ENCODE measurements around the gene CRYBA1. TPM values are rescaled to one million over a fixed set of nuclear protein-coding genes. Genes with fewer than 3 reads are reported as not detected.

Gene CRYBA1
- total RNA-seq, 1 experiment from 2014 or later: not detected

DNA sequence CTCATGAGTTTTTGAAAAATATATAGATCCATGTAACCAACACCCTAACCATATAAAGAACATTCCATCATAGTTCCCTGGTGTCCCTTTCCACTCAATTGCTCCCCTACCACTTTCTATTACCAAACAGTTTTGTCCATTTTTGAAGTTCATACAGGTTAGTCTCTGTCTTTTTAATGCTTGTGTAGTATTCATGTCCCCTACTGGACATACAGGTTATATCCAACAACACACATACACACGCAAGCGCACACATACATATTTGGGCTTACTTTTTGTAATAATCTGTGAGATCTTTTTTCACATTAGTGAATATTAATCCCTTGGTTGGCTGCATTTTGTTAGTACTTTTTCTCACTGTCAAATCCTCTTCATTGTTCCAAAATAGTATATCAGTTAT, 6.4 kb downstream of the CRYBA1 start:
- CTCF ChIA-PET: no interaction called here

DNA sequence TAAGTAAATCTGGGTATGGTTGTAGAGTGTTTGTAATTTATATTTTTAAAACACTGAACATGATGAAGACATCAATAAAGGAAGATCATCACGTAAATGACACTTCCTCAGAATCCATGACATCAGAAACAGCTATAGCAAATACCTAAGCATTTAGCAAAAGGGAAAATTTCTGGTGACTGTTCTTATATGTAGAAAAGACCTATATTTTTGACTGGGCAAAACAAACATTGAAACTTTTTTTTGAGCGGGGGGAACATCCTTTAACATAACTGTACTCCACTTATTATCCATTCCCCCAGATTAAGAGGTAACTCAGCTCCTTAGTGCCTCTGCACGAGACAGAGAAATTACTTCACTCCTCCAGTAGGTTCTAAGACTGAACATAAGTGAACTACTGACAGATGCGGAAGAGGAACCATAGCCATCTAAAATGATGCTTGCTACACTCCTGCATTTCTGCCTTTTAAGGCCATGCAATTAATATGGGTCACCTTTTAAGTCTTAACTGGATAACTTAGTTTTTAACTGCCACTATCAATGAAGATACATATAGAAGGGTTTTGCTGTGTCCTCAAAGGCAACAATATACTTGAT, 9.4 kb downstream of the CRYBA1 start:
- TF ChIP-seq CTCF (IDR thresholded peaks at IDR 0.05; ENCODE audit: unreplicated experiment): no peak
- intact Hi-C loops (cut with micrococcal nuclease; ENCODE audit: unreplicated experiment): no loop called here
- no peaks in the 10 kb centered on the region for H3K9me3 Mint-ChIP-seq (ENCODE audit: low read depth, unreplicated experiment)
- no peaks in the 10 kb centered on the region for H3K27me3 Mint-ChIP-seq (ENCODE audit: unreplicated experiment)
- H3K4me3 Mint-ChIP-seq (ENCODE audit: low read depth, unreplicated experiment): no peak overlapping the region
- H3K4me1 Mint-ChIP-seq (ENCODE audit: low read depth, unreplicated experiment): peaks cover 18% of the 10 kb centered on the region
- no TSS peak for BruUV-seq (replicated peaks)
- CTCF ChIA-PET: interaction anchor here (1.5 kb wide), 1 partner anchor 15 kb away, joined by 5 read pairs; no protein-coding TSS in a partner anchor
- H3K36me3 Mint-ChIP-seq (ENCODE audit: insufficient read depth, unreplicated experiment): peaks cover 64% of the 10 kb centered on the region
- DNase-seq: no peak
- H3K27ac Mint-ChIP-seq (ENCODE audit: unreplicated experiment): no peak overlapping the region

More for the DNA sequence above, 6.4 kb downstream of the CRYBA1 start:
- no peak for DNase-seq
- intact Hi-C loops (cut with micrococcal nuclease; ENCODE audit: unreplicated experiment): no loop called here
- peaks cover 36% of the 10 kb centered on the region for H3K36me3 Mint-ChIP-seq (ENCODE audit: insufficient read depth, unreplicated experiment)
- H3K27ac Mint-ChIP-seq (ENCODE audit: unreplicated experiment): peak overlapping the region; percentile 51
- no peaks in the 10 kb centered on the region for H3K9me3 Mint-ChIP-seq (ENCODE audit: low read depth, unreplicated experiment)
- H3K4me1 Mint-ChIP-seq (ENCODE audit: low read depth, unreplicated experiment): peaks cover 18% of the 10 kb centered on the region
- no peak overlapping the region for H3K4me3 Mint-ChIP-seq (ENCODE audit: low read depth, unreplicated experiment)
- TF ChIP-seq CTCF (IDR thresholded peaks at IDR 0.05; ENCODE audit: unreplicated experiment): no peak
- no peaks in the 10 kb centered on the region for H3K27me3 Mint-ChIP-seq (ENCODE audit: unreplicated experiment)
- no TSS peak for BruUV-seq (replicated peaks)

DNA sequence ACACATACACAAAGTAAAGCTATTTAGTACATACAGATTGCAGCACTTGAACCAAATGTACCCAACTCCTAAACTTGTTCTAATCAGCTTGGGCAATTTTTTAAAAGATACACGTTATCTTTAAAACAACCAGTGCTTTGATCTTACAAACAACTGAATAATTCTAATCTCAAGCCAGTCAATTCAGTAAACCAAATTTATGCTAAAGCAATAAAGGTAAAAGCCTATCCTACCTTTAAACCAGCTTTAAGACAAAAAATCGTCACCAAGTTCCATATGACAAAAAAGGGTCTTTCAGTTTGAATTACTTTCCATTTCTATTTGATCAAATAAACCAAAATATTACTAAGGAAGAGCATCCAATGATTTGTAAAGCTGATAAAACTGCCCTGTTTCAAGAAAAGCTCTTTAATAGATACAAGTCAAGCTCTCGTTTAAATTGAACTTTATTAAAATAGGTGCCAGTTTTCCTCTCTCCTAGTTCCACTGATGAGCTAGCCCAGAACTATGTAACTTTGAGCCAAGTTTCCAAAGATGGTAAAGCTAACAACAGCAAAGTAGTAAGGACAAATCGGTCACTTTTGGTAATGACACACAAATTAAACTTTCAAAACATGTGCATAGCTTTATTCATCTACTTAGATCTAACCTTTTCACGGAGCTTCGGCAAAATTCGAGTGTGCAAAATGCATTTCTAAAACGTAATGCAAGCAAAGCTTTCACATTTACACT, 10.2 kb downstream of the CRYBA1 start:
- intact Hi-C loops (cut with micrococcal nuclease; ENCODE audit: unreplicated experiment): no loop called here
- no peaks in the 10 kb centered on the region for H3K9me3 Mint-ChIP-seq (ENCODE audit: low read depth, unreplicated experiment)
- H3K27ac Mint-ChIP-seq (ENCODE audit: unreplicated experiment): peak overlapping the region; percentile 23
- peaks cover 72% of the 10 kb centered on the region for H3K36me3 Mint-ChIP-seq (ENCODE audit: insufficient read depth, unreplicated experiment)
- TF ChIP-seq CTCF (IDR thresholded peaks at IDR 0.05; ENCODE audit: unreplicated experiment): no peak
- no peaks in the 10 kb centered on the region for H3K27me3 Mint-ChIP-seq (ENCODE audit: unreplicated experiment)
- H3K4me1 Mint-ChIP-seq (ENCODE audit: low read depth, unreplicated experiment): peaks cover 18% of the 10 kb centered on the region
- H3K4me3 Mint-ChIP-seq (ENCODE audit: low read depth, unreplicated experiment): no peak overlapping the region
- no TSS peak for BruUV-seq (replicated peaks)
- DNase-seq: no peak
- CTCF ChIA-PET: interaction anchor here (0.7 kb wide), 1 partner anchor 9 kb away, joined by 3 read pairs; no protein-coding TSS in a partner anchor

- H3K27ac Mint-ChIP-seq (ENCODE audit: unreplicated experiment): no peak overlapping the region
- H3K27me3 Mint-ChIP-seq (ENCODE audit: unreplicated experiment): no peaks in the 10 kb centered on the region
- H3K4me1 Mint-ChIP-seq (ENCODE audit: low read depth, unreplicated experiment): peaks cover 18% of the 10 kb centered on the region
- no TSS peak for BruUV-seq (replicated peaks)
- DNase-seq: no peak
- intact Hi-C loops (cut with micrococcal nuclease; ENCODE audit: unreplicated experiment): no loop called here
- peaks cover 76% of the 10 kb centered on the region for H3K36me3 Mint-ChIP-seq (ENCODE audit: insufficient read depth, unreplicated experiment)
- CTCF ChIA-PET: interaction anchor here (0.7 kb wide), 1 partner anchor 9 kb away, joined by 3 read pairs; no protein-coding TSS in a partner anchor
- no peak for TF ChIP-seq CTCF (IDR thresholded peaks at IDR 0.05; ENCODE audit: unreplicated experiment)
- no peak overlapping the region for H3K4me3 Mint-ChIP-seq (ENCODE audit: low read depth, unreplicated experiment)
- H3K9me3 Mint-ChIP-seq (ENCODE audit: low read depth, unreplicated experiment): no peaks in the 10 kb centered on the region
Observed at GRCh38 chr17:29257756-29258155, 11.1 kb downstream of the CRYBA1 start.

All from Calu3 (cell line).